Measurements from ENCODE around the gene GABRB2. TPM values are rescaled to one million over a fixed set of nuclear protein-coding genes. Genes with fewer than 3 reads are reported as not detected.
"Not testable (repeated sequence)": the region's sequence is repeated elsewhere in the genome, so short reads cannot be mapped to it uniquely, and the experiment has no call there.

Gene GABRB2
- total RNA-seq, 2 experiments from 2014 or later = not detected

- ATAC-seq (ENCODE audit: low read depth) (no peak), DNase-seq (no peak)
- Mint-ChIP-seq H3K4me1 (no peaks in the 10 kb centered on the region), H3K4me3 (no peak overlapping the region), H3K9me3 (no peaks in the 10 kb centered on the region), H3K36me3 (no peaks in the 10 kb centered on the region), H3K27ac (no peak overlapping the region), H3K27me3 (no peaks in the 10 kb centered on the region)
- POLR2A ChIA-PET = no interaction called here
These were observed 7.5 kb downstream of the GABRB2 start for GRCh38 chr5:161539016-161539415.

DNA sequence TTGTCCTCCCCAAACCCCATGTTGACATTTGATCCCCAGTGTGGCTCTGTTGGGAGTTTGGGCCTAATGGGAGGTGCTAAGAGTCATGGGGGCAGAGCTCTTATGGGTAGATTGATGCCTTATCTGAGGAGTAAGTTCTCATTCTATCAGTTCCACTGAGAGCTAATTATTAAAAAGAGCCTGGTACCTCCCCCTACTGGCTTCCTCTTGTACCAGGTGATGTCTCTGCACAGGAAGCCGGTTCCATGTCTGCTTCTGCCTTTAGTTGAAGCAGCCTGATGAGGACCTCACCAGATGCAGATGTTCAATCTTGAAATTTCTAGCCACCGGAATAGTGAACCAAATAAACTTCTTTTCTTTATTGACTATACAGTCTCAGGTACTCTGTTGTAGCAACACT lies 10.8 kb downstream of the GABRB2 start:
- no peaks in the 10 kb centered on the region for H3K36me3 Mint-ChIP-seq
- ATAC-seq (ENCODE audit: low read depth) (no peak), DNase-seq (no peak)
- H3K27me3 Mint-ChIP-seq = no peaks in the 10 kb centered on the region
- no peaks in the 10 kb centered on the region for H3K9me3 Mint-ChIP-seq
- H3K27ac Mint-ChIP-seq = no peak overlapping the region
- POLR2A ChIA-PET = no interaction called here
- no peaks in the 10 kb centered on the region for H3K4me1 Mint-ChIP-seq
- H3K4me3 Mint-ChIP-seq = no peak overlapping the region

DNA sequence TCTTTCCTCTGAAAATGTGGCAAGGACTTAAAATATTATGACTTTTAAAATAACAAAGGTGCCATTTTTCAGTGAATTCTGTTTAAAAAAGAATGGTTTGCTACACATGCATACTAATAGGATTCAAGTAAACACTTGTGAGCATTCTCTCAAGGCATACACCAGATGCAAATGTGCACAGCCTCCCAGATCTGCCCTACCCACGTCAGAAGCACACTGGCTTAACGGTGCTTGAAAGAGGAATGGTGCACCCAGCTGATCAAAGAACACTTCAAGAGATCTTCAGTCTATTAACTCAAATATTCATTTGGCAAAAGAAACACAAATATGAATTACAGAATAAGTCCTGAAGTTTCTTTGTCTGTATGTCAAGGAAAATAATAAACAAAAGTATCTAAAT lies 15.8 kb downstream of the GABRB2 start:
- no peak for DNase-seq
- no peak overlapping the region for H3K4me3 Mint-ChIP-seq
- H3K36me3 Mint-ChIP-seq = no peaks in the 10 kb centered on the region
- no peaks in the 10 kb centered on the region for H3K9me3 Mint-ChIP-seq
- no peaks in the 10 kb centered on the region for H3K27me3 Mint-ChIP-seq
- no peaks in the 10 kb centered on the region for H3K4me1 Mint-ChIP-seq
- no peak for ATAC-seq (ENCODE audit: low read depth)
- H3K27ac Mint-ChIP-seq = no peak overlapping the region
- POLR2A ChIA-PET = no interaction called here

- H3K4me1 Mint-ChIP-seq = no peaks in the 10 kb centered on the region
- H3K36me3 Mint-ChIP-seq = no peaks in the 10 kb centered on the region
- POLR2A ChIA-PET = no interaction called here
- H3K4me3 Mint-ChIP-seq = no peak overlapping the region
- H3K27ac Mint-ChIP-seq = no peak overlapping the region
- peaks cover 3% of the 10 kb centered on the region for H3K9me3 Mint-ChIP-seq
- H3K27me3 Mint-ChIP-seq = no peaks in the 10 kb centered on the region
- no peak for DNase-seq
- no peak for ATAC-seq (ENCODE audit: low read depth)
These were observed 32.6 kb downstream of the GABRB2 start for GRCh38 chr5:161513942-161514341.

DNA sequence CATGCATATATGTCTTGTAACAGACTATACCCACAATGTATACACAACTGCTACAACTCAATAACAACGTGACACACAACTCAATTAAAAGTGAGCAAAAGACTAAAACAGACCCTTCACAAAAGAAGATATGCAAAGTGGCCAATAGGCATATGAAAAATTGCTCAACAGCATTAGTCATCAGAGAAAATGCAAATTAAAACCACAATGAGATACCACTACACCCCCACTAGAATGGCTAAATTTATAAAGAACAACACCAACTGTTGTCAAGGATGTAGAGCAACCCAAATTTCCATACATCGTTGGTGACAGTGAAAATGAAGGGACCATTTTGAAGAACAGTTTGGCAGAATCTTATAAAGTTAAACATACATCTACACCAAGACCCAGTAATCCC lies 38.9 kb downstream of the GABRB2 start:
- Mint-ChIP-seq H3K9me3 (peaks cover under 1% of the 10 kb centered on the region), H3K27ac (no peak overlapping the region), H3K4me3 (no peak overlapping the region), H3K4me1 (no peaks in the 10 kb centered on the region), H3K36me3 (no peaks in the 10 kb centered on the region), H3K27me3 (no peaks in the 10 kb centered on the region)
- ATAC-seq (ENCODE audit: low read depth) = no peak
- no peak for DNase-seq
- POLR2A ChIA-PET = no interaction called here

DNA sequence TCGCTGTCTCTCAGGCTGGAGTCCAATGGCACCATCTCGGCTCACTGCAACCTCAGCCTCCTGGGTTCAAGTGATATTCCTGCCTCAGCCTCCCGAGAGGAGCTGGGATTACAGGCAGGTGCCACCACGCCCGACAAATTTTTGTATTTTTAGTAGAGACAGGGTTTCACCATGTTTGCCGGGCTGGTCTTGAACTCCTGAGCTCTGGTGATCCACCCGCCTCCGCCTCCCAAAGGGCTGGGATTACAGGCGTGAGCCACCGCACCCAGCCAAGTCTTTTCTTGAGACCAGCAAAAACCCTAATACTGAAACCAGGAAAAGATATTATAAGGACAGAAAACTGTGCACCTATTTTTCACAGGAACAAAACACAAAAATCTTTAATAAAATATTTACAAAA lies 41.4 kb downstream of the GABRB2 start:
- H3K36me3 Mint-ChIP-seq; H3K4me1 Mint-ChIP-seq; H3K9me3 Mint-ChIP-seq; H3K27ac Mint-ChIP-seq; POLR2A ChIA-PET; DNase-seq; ATAC-seq (ENCODE audit: low read depth); H3K27me3 Mint-ChIP-seq; H3K4me3 Mint-ChIP-seq: not testable (repeated sequence)

GRCh38 chr5:161498531-161498930 lies 48.0 kb downstream of the GABRB2 start:
- Mint-ChIP-seq H3K36me3 (no peaks in the 10 kb centered on the region), H3K27me3 (no peaks in the 10 kb centered on the region), H3K4me1 (no peaks in the 10 kb centered on the region), H3K9me3 (peaks cover 2% of the 10 kb centered on the region), H3K4me3 (no peak overlapping the region), H3K27ac (no peak overlapping the region)
- POLR2A ChIA-PET = no interaction called here
- DNase-seq (no peak), ATAC-seq (ENCODE audit: low read depth) (no peak)

- no peak overlapping the region for H3K27ac Mint-ChIP-seq
- ATAC-seq (ENCODE audit: low read depth) = no peak
- DNase-seq = no peak
- H3K4me1 Mint-ChIP-seq = no peaks in the 10 kb centered on the region
- H3K27me3 Mint-ChIP-seq = no peaks in the 10 kb centered on the region
- no peak overlapping the region for H3K4me3 Mint-ChIP-seq
- POLR2A ChIA-PET = no interaction called here
- no peaks in the 10 kb centered on the region for H3K9me3 Mint-ChIP-seq
- H3K36me3 Mint-ChIP-seq = no peaks in the 10 kb centered on the region
These were observed 62.8 kb downstream of the GABRB2 start for GRCh38 chr5:161483721-161484120.

- no peak overlapping the region for H3K4me3 Mint-ChIP-seq
- H3K9me3 Mint-ChIP-seq = no peaks in the 10 kb centered on the region
- POLR2A ChIA-PET = interaction anchor here (0.5 kb wide), 1 partner anchor 365 kb away, joined by 3 read pairs; no protein-coding TSS in a partner anchor
- H3K27me3 Mint-ChIP-seq = no peaks in the 10 kb centered on the region
- no peak overlapping the region for H3K27ac Mint-ChIP-seq
- DNase-seq = no peak
- H3K36me3 Mint-ChIP-seq = no peaks in the 10 kb centered on the region
- no peak for ATAC-seq (ENCODE audit: low read depth)
- no peaks in the 10 kb centered on the region for H3K4me1 Mint-ChIP-seq
These were observed 64.6 kb downstream of the GABRB2 start for GRCh38 chr5:161481922-161482321.

DNA sequence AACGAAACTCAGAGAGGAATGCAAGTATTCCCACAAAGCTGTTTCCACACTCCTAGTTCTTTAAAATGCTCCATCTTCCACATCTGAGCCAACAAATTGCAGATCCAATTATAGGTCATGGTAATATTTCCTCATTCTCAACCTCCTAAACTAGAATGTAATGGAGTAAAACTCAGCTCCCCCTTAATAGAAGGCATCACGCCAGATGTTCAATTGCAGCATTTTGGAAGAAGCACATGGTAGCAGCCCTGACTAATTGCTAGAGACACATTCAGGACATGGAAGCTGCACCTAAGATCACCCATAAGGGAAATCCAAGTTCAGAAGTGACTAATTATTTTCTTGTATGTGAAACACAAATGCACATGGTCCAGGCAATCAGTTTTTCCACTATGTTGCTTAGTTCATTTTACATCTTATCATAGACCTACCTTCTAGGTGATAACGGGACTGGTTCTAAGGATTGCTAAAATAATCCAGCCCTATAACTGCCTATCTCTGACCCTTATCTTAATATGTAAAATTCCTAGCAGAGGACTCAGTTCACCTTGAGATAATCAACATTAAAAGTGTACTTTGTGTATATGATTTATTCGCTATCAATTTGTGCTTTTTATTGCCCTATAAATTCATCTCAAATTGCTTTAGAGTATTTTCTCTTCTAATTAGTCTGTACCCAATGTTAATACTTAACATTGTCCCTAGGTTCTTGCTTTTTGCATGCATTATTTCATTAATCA lies 75.1 kb downstream of the GABRB2 start:
- ATAC-seq (ENCODE audit: low read depth) (no peak), DNase-seq (no peak)
- Mint-ChIP-seq H3K36me3 (no peaks in the 10 kb centered on the region), H3K27ac (no peak overlapping the region), H3K4me3 (no peak overlapping the region), H3K4me1 (no peaks in the 10 kb centered on the region), H3K9me3 (no peaks in the 10 kb centered on the region), H3K27me3 (no peaks in the 10 kb centered on the region)
- POLR2A ChIA-PET = no interaction called here

- no peak for DNase-seq
- no peak overlapping the region for H3K4me3 Mint-ChIP-seq
- H3K27me3 Mint-ChIP-seq = no peaks in the 10 kb centered on the region
- no peaks in the 10 kb centered on the region for H3K36me3 Mint-ChIP-seq
- POLR2A ChIA-PET = no interaction called here
- H3K27ac Mint-ChIP-seq = no peak overlapping the region
- H3K9me3 Mint-ChIP-seq = no peaks in the 10 kb centered on the region
- no peak for ATAC-seq (ENCODE audit: low read depth)
- no peaks in the 10 kb centered on the region for H3K4me1 Mint-ChIP-seq
These were observed 78.8 kb downstream of the GABRB2 start for GRCh38 chr5:161467703-161468102.

GRCh38 chr5:161460741-161461140 lies 85.8 kb downstream of the GABRB2 start:
- Mint-ChIP-seq H3K36me3 (no peaks in the 10 kb centered on the region), H3K4me3 (no peak overlapping the region), H3K4me1 (no peaks in the 10 kb centered on the region), H3K9me3 (no peaks in the 10 kb centered on the region), H3K27me3 (no peaks in the 10 kb centered on the region), H3K27ac (no peak overlapping the region)
- POLR2A ChIA-PET = no interaction called here
- no peak for DNase-seq
- no peak for ATAC-seq (ENCODE audit: low read depth)

GRCh38 chr5:161446655-161447054 lies 99.9 kb downstream of the GABRB2 start:
- Mint-ChIP-seq H3K4me3 (no peak overlapping the region), H3K9me3 (peaks cover 1% of the 10 kb centered on the region), H3K36me3 (no peaks in the 10 kb centered on the region), H3K4me1 (no peaks in the 10 kb centered on the region), H3K27ac (no peak overlapping the region), H3K27me3 (no peaks in the 10 kb centered on the region)
- POLR2A ChIA-PET = no interaction called here
- DNase-seq (no peak), ATAC-seq (ENCODE audit: low read depth) (no peak)

DNA sequence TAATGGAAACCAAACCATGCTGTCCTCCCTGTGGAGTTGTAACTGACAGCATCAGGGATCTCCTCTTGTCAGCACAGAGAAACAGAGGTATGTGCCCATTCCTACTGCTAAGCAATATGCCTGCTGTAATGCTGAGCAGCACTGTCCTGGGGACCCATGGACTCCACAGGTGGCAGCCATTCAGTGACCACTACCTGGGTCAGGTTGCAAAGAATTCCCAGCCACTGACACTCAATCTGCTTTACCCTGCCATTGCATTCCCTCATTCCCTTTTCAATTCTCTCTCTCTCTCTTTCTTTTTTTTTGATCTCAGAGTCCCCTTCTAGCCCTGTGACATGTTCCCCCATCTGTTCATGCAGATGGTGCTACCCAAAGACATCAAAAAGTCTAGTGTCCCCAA lies 104.1 kb downstream of the GABRB2 start:
- Mint-ChIP-seq H3K36me3 (no peaks in the 10 kb centered on the region), H3K4me1 (no peaks in the 10 kb centered on the region), H3K9me3 (peaks cover 5% of the 10 kb centered on the region), H3K27me3 (peaks cover 2% of the 10 kb centered on the region), H3K27ac (no peak overlapping the region), H3K4me3 (no peak overlapping the region)
- DNase-seq (no peak), ATAC-seq (ENCODE audit: low read depth) (no peak)
- POLR2A ChIA-PET = no interaction called here

DNA sequence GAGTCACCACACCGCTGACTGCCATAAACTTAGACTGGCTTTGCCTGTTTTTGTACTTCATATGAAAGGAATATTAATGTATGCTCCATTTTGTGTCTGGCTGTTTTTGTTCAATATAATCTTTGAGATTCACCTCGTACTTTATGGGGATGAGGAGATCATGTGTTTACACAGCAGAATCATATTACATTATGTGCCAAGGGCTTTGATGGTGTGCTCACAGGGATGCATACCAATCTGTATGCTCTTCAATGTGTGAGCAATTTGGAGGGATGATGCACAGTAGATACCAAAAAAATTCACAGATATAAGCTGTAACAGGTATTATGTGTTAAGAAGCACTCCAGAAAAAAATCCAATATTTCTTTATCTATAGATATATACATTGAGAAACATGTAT lies 113.7 kb downstream of the GABRB2 start:
- POLR2A ChIA-PET = no interaction called here
- no peak for ATAC-seq (ENCODE audit: low read depth)
- Mint-ChIP-seq H3K4me1 (no peaks in the 10 kb centered on the region), H3K4me3 (no peak overlapping the region), H3K27ac (no peak overlapping the region), H3K27me3 (no peaks in the 10 kb centered on the region), H3K36me3 (no peaks in the 10 kb centered on the region), H3K9me3 (no peaks in the 10 kb centered on the region)
- no peak for DNase-seq

Data from activated naive CD8-positive, alpha-beta T cell treated with anti-CD3 and anti-CD28 coated beads, Interleukin-2, amount 10 ng/mL, durations not matched to agents 7 days and 5 days (primary cell).